Hair follicle dermal papilla cell (primary cell): ENCODE results near the gene PKN1. TPM values are rescaled to one million over a fixed set of nuclear protein-coding genes. Genes with fewer than 3 reads are reported as not detected.

Experiments
- small RNA-seq: library from RNA; depleted of rRNA; stranded (forward); fragments of <200 nt; gene quantifications from one replicate; pipeline ENCODE3, GENCODE V24; 2012
- total RNA-seq: library from RNA; depleted of rRNA; stranded (reverse); fragments of >200 nt; gene quantifications from 2 replicates; pipeline ENCODE4 v1.2.3, GENCODE V29; 2012

Gene PKN1
- total RNA-seq: 120 and 122 TPM in 2 replicates

DNA sequence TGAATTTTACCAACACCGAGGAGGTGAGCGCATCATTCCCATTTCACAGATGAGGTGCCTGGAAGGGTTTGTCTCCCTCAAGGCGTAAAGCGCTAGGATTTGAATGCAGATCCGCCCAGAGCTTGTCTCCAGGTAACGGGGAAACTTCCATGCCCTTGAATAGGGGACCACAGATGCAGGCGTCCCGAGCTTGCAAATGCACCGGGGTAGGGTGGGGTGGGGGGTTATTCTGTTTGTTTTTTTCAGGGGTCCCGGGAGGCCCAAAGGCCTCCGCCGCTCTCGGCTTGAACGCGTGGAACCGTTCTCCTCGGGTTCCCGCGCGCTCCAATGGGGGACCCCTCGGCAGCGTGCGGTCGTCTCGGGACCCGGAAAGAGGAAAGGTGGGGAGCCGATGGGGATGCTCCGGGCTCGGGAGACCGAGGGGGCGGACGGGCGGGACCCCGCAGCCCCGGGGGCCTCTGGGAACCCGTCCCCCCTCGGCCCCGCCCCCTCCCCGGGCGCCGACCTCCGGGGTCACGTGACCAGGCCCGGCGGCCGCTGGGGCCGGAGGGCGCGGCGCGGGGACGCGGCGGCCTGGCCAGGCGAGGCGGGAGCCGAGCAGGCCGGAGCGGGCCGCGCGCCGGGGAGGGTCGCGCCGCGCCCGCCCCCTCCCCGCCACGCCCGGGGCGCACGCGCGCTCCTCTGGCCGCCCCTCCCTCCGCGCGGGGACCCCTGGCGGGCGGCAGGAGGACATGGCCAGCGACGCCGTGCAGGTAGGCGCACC, at the start of gene PKN1:
PKN1 (plus strand) TSS at position 516 of the 763 bp plus-strand sequence; CDS start at position 732, 216 bp downstream.

DNA sequence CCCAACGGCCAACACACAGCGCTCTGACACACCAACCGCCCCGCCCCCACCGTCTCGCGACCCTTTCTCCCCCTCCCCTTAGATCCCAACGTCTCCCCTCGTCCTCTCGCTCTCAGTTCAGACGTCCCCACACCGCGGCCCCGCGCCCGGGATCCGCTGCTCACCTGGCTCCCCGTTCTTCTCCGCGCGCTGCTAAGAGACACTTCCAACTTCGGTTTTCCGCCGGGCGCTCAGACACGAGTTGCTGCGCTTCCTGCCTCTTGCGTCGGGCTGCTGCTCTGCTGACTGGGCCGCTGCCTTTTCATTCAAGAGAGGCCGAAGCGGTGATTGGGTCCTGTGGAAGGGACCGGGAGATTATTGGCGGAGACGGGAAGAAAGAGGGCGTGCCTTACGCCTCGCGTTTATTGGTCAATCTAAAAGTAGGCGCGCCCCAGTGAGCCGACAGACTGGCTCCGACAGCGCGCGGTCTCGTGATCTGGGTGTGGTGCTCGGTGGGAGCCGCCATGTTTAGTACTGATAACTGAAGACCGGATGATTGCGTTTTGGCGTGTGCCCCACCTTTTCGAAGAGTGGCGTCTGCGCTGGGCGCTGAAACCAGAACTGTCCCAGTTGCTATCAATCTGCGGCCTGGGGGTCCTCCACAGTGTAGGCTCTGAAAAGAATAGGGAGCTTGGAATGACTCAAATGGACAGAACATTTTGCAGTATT, 13.8 kb upstream of the PKN1 start, which contains the start of gene DDX39A:
DDX39A (minus strand) TSS at position 236 of the 708 bp plus-strand sequence. CDS start 6,121 bp downstream, outside the sequence.

GRCh38 chr19:14475251-14476073, 42.4 kb downstream of the PKN1 start, which contains the start of gene PTGER1:
PTGER1 (minus strand) TSS chr19:14475354; CDS start chr19:14474320, 1,034 bp downstream.

GRCh38 chr19:14496029-14496833, 63.1 kb downstream of the PKN1 start, which contains the start of gene GIPC1:
GIPC1 (minus strand) TSS chr19:14496127; CDS start chr19:14482976, 13,151 bp downstream.

DNA sequence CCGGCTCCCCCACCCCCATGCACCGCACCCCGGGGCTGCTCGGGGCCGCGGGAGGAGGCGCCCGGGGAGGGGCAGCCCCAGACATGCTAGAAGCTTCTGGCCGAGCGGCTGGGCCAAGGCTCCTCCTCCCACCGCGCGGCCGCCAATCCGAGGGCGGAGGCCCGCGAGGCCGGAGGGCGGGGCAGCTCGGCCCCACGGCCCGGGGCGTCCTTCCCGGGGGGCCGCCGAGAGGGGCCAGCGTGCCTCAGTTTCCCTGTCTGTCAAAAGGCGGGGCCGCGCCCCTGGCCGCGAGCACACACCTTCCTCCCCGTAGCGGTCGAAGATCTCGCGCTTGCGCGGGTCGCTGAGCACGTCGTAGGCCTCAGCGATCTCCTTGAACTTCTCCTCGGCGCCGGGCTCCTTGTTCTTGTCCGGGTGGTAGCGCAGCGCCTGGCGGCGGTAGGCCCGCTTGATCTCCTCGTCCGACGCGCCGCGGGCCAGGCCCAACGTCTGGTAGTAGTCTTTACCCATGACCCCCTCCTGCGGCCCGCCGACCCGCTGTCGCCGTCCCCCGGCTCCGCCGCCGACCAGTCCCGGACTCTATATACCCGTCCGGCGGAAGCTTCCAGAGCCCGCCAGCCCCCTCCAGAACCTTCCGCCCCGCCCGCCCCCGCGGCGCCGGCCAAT, 84.9 kb downstream of the PKN1 start, which contains the start of gene DNAJB1:
DNAJB1 (minus strand) TSS at position 558 of the 666 bp plus-strand sequence; CDS start at position 510, 48 bp downstream.

Small RNA genes lying within 50 kb of the gene (small RNA-seq; reads per million reads assigned to genes)
- gene SNRPGP15: not detected

Other genes starting within 250 kb of the PKN1 start
- 4.9 and 5.1 TPM in 2 replicates for gene ADGRL1, start 227.1 kb upstream of the PKN1 start, total RNA-seq
- gene ADGRE5, start 51.9 kb upstream of the PKN1 start, total RNA-seq: 31.8 and 34.6 TPM in 2 replicates
- gene DDX39A, start 14.0 kb upstream of the PKN1 start, total RNA-seq: 52.9 and 56.0 TPM in 2 replicates
- 0.32 and 1.1 TPM in 2 replicates for gene PTGER1, start 42.0 kb downstream of the PKN1 start, total RNA-seq
- gene GIPC1, start 62.8 kb downstream of the PKN1 start, total RNA-seq: 125 and 129 TPM in 2 replicates
- 72.7 and 76.3 TPM in 2 replicates for gene DNAJB1, start 85.1 kb downstream of the PKN1 start, total RNA-seq
- 38.0 and 54.5 TPM in 2 replicates for gene TECR, start 96.3 kb downstream of the PKN1 start, total RNA-seq
- 164 and 202 TPM in 2 replicates for gene NDUFB7, start 138.8 kb downstream of the PKN1 start, total RNA-seq
- gene CLEC17A, start 149.8 kb downstream of the PKN1 start, total RNA-seq: not detected in 2 replicates
- gene ADGRE3, start 241.5 kb downstream of the PKN1 start, total RNA-seq: not detected in 2 replicates